ENCODE results near the gene CYP3A4. TPM values are rescaled to one million over a fixed set of nuclear protein-coding genes. Genes with fewer than 3 reads are reported as not detected.

CYP3A4 gene
- polyA plus RNA-seq, 1 of the 3 experiments (the other 2 are of a cell fraction), result not detected

DNA sequence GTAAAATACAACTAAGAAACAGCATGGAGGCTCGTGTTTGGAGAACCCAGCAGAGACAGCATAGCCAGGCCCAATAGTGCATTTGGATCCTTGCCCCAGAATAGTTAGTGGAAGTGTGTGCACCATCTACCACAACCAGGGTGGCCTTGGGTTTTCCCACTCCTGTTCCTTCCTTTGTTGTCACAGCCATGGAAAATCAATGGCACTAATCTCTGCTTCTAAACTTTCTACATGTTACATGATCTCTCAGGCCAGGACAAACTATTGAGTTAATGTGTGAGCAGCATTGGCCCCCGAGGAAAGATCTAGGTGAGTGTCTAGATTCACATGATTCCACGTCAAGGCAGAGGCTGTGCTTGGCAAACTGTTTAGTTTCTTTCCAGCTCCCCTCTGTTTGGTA, 51.0 kb downstream of the CYP3A4 start:
- CTCF ChIA-PET, result no interaction called here
- no peaks in the 10 kb centered on the region for H3K79me2 ChIP-seq (ENCODE audit: insufficient read depth)
- 7% methylated on average over 3 of the region's 3 CpGs for WGBS (ENCODE audit: low lambda C conversion rate)
- H3K4me1 ChIP-seq (ENCODE audit: control insufficient read depth in 1 of 2, insufficient read depth in 2 of 2, low read depth in 1 of 2, low read length in 1 of 2), result peaks cover 0 to 7% of the 10 kb centered on the region in 2 experiments; a peak in 1 of 4 replicates
- no peaks in the 10 kb centered on the region for H3F3A ChIP-seq (replicated peaks; ENCODE audit: insufficient read depth)
- no peaks in the 10 kb centered on the region for H3K27me3 ChIP-seq (ENCODE audit: insufficient read depth)
- TF ChIP-seq TCF12 (IDR thresholded peaks at IDR 0.05) (no peak), RCOR1 (IDR thresholded peaks at IDR 0.05; ENCODE audit: low read length) (no peak), NRF1 (IDR thresholded peaks at IDR 0.05; ENCODE audit: low read depth, low read length) (no peak), FOSL2 (IDR thresholded peaks at IDR 0.05; ENCODE audit: borderline replicate concordance, low read depth) (no peak), MEF2A (IDR thresholded peaks at IDR 0.05; ENCODE audit: borderline replicate concordance, low read depth) (no peak), JUND (IDR thresholded peaks at IDR 0.05) (no peak), SMC3 (IDR thresholded peaks at IDR 0.05; ENCODE audit: low read depth, low read length) (no peak), FOXJ3 (CRISPR knock-in tag; IDR thresholded peaks at IDR 0.05) (no peak), EP300 (IDR thresholded peaks at IDR 0.05; ENCODE audit: borderline replicate concordance in 1 of 2, low read depth in 1 of 2, low read length in 1 of 2) (no peak), CHD2 (IDR thresholded peaks at IDR 0.05; ENCODE audit: low read length, partially characterized antibody) (no peak), YY1 (IDR thresholded peaks at IDR 0.05; ENCODE audit: low read depth) (no peak), GABPA (IDR thresholded peaks at IDR 0.05; ENCODE audit: low read depth) (no peak), FOXM1 (IDR thresholded peaks at IDR 0.05; ENCODE audit: low read depth) (no peak), TEAD4 (IDR thresholded peaks at IDR 0.05; ENCODE audit: borderline replicate concordance, insufficient read depth) (no peak), RXRA (IDR thresholded peaks at IDR 0.05; ENCODE audit: borderline replicate concordance, low read depth) (no peak), NFIC (IDR thresholded peaks at IDR 0.05; ENCODE audit: borderline replicate concordance) (no peak)
- TF ChIP-seq, protein P1, sequence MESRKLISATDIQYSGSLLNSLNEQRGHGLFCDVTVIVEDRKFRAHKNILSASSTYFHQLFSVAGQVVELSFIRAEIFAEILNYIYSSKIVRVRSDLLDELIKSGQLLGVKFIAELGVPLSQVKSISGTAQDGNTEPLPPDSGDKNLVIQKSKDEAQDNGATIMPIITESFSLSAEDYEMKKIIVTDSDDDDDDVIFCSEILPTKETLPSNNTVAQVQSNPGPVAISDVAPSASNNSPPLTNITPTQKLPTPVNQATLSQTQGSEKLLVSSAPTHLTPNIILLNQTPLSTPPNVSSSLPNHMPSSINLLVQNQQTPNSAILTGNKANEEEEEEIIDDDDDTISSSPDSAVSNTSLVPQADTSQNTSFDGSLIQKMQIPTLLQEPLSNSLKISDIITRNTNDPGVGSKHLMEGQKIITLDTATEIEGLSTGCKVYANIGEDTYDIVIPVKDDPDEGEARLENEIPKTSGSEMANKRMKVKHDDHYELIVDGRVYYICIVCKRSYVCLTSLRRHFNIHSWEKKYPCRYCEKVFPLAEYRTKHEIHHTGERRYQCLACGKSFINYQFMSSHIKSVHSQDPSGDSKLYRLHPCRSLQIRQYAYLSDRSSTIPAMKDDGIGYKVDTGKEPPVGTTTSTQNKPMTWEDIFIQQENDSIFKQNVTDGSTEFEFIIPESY (IDR thresholded peaks at IDR 0.05; ENCODE audit: borderline replicate concordance, low read depth), result no peak
- TF ChIP-seq, protein P2, sequence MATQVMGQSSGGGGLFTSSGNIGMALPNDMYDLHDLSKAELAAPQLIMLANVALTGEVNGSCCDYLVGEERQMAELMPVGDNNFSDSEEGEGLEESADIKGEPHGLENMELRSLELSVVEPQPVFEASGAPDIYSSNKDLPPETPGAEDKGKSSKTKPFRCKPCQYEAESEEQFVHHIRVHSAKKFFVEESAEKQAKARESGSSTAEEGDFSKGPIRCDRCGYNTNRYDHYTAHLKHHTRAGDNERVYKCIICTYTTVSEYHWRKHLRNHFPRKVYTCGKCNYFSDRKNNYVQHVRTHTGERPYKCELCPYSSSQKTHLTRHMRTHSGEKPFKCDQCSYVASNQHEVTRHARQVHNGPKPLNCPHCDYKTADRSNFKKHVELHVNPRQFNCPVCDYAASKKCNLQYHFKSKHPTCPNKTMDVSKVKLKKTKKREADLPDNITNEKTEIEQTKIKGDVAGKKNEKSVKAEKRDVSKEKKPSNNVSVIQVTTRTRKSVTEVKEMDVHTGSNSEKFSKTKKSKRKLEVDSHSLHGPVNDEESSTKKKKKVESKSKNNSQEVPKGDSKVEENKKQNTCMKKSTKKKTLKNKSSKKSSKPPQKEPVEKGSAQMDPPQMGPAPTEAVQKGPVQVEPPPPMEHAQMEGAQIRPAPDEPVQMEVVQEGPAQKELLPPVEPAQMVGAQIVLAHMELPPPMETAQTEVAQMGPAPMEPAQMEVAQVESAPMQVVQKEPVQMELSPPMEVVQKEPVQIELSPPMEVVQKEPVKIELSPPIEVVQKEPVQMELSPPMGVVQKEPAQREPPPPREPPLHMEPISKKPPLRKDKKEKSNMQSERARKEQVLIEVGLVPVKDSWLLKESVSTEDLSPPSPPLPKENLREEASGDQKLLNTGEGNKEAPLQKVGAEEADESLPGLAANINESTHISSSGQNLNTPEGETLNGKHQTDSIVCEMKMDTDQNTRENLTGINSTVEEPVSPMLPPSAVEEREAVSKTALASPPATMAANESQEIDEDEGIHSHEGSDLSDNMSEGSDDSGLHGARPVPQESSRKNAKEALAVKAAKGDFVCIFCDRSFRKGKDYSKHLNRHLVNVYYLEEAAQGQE (IDR thresholded peaks at IDR 0.05; ENCODE audit: low read depth, low read length), result no peak
- TF ChIP-seq, protein P3, sequence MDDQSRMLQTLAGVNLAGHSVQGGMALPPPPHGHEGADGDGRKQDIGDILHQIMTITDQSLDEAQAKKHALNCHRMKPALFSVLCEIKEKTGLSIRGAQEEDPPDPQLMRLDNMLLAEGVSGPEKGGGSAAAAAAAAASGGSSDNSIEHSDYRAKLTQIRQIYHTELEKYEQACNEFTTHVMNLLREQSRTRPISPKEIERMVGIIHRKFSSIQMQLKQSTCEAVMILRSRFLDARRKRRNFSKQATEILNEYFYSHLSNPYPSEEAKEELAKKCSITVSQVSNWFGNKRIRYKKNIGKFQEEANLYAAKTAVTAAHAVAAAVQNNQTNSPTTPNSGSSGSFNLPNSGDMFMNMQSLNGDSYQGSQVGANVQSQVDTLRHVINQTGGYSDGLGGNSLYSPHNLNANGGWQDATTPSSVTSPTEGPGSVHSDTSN (IDR thresholded peaks at IDR 0.05), result no peak
- TF ChIP-seq, protein P4, sequence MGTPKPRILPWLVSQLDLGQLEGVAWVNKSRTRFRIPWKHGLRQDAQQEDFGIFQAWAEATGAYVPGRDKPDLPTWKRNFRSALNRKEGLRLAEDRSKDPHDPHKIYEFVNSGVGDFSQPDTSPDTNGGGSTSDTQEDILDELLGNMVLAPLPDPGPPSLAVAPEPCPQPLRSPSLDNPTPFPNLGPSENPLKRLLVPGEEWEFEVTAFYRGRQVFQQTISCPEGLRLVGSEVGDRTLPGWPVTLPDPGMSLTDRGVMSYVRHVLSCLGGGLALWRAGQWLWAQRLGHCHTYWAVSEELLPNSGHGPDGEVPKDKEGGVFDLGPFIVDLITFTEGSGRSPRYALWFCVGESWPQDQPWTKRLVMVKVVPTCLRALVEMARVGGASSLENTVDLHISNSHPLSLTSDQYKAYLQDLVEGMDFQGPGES (IDR thresholded peaks at IDR 0.05; ENCODE audit: low read depth, low read length), result no peak
- H3K9me3 ChIP-seq, result no peaks in the 10 kb centered on the region
- no peak overlapping the region for H2AFZ ChIP-seq (ENCODE audit: low read depth)
- H4K20me1 ChIP-seq (ENCODE audit: insufficient read depth), result no peaks in the 10 kb centered on the region
- H3K4me3 ChIP-seq (ENCODE audit: low read depth in 2 of 2, low read length in 1 of 2), result no peak overlapping the region
- H3K27ac ChIP-seq (ENCODE audit: low read depth in 2 of 2, low read length in 1 of 2), result no peak overlapping the region
- H3K9ac ChIP-seq, result no peak overlapping the region
- DNase-seq, result no peak
- POLR2A ChIA-PET, result no interaction called here
- no peaks in the 10 kb centered on the region for H3K9me2 ChIP-seq
- H3K4me2 ChIP-seq, result no peak overlapping the region
- no peaks in the 10 kb centered on the region for H3K36me3 ChIP-seq (replicated peaks in 1 of 2; ENCODE audit: control insufficient read depth in 1 of 2, insufficient read depth in 2 of 2, low read length in 1 of 2)
